ENCODE measurements around the gene KCTD15. TPM values are rescaled to one million over a fixed set of nuclear protein-coding genes. Genes with fewer than 3 reads are reported as not detected.

The KCTD15 gene, protein sequence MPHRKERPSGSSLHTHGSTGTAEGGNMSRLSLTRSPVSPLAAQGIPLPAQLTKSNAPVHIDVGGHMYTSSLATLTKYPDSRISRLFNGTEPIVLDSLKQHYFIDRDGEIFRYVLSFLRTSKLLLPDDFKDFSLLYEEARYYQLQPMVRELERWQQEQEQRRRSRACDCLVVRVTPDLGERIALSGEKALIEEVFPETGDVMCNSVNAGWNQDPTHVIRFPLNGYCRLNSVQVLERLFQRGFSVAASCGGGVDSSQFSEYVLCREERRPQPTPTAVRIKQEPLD
- 10 to 100 TPM in 3 of 4 donors, 1 to 10 TPM in 1; 6.7 to 51.0 (median 22.1) TPM for total RNA-seq

DNA sequence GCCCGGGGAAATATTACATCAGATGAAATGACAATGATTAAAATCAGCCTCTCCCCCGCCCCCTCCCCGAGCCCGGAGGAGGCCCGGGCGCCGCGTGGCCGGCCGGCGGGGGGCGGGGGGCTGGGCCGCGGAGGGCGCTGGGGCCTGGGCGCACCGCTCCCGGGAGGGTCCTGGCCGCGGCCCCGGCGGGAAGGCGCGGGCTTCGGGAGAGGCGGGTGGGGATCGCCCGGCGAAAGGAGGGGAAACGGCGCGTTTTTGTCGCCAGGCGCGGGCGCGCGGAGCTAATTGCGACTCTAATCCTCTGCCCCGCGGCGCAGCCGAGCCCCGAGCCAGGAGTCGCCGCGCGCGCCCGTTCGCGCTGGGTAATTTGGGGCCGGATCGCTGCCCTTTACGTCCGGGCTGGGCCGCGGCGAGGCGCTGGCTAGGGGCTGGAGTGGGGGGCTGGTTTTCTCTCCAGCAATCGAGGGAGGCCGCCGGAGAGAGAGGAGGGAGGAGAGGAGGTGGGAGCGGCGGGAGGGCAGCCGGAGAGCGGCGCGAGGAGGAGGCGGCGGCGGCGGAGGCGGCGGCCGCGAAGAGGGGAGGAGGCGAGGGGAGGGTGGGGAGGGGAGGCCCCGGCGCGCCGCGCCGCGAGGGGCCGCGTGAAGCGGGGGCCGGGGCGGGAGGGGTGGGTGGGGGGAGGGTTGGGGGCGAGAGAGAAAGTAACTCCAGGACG is at the start of gene KCTD15:
Gene KCTD15, plus strand, starts transcription at position 707 of the 712 bp plus-strand sequence. CDS start 3,585 bp downstream, outside the sequence.
- H3K9me3 ChIP-seq = no peaks in the 10 kb centered on the region
- TF ChIP-seq, protein P1, sequence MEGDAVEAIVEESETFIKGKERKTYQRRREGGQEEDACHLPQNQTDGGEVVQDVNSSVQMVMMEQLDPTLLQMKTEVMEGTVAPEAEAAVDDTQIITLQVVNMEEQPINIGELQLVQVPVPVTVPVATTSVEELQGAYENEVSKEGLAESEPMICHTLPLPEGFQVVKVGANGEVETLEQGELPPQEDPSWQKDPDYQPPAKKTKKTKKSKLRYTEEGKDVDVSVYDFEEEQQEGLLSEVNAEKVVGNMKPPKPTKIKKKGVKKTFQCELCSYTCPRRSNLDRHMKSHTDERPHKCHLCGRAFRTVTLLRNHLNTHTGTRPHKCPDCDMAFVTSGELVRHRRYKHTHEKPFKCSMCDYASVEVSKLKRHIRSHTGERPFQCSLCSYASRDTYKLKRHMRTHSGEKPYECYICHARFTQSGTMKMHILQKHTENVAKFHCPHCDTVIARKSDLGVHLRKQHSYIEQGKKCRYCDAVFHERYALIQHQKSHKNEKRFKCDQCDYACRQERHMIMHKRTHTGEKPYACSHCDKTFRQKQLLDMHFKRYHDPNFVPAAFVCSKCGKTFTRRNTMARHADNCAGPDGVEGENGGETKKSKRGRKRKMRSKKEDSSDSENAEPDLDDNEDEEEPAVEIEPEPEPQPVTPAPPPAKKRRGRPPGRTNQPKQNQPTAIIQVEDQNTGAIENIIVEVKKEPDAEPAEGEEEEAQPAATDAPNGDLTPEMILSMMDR (IDR thresholded peaks at IDR 0.05) = no peak
- TF ChIP-seq POLR2A (IDR thresholded peaks at IDR 0.05) (no peak), EP300 (IDR thresholded peaks at IDR 0.05) (no peak)
- no peak for DNase-seq (ENCODE audit: low spot score in 2 of 2)
- peaks cover 0 to 36% (median 8%) of the 10 kb centered on the region in 4 donors for H3K4me1 ChIP-seq
- H3K4me3 ChIP-seq = peak within 1 kb of the TSS; percentile 74 to 91 (median 80)
- H3K36me3 ChIP-seq = peaks cover 0 to 5% (median 0%) of the 10 kb centered on the region in 3 donors
- H3K27me3 ChIP-seq = no peaks in the 10 kb centered on the region
- peak within 1 kb of the TSS; percentile 86 to 97 (median 91) for H3K27ac ChIP-seq
- WGBS, 2 donors = 0% methylated on average over 28 to 75 of the region's 92 CpGs

DNA sequence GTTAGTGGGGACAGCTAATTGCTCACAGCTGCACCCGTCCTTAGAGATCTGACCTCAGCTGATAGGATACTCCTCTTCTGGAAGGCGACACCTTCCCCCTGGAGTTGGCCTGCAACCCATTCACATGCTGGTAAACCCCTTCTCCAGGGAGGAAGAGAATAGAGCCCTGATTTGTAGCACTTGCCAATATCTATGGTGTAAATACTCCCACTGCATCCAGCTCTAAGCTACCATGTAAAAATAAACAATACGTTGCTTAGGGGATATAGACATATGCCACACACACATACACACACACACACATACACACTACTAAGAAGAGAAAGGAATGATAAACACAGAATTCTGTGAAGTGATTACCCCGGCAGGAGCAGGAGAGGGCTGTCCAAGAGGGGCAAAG is 49.4 kb upstream of the KCTD15 start:
- H3K4me1 ChIP-seq = no peaks in the 10 kb centered on the region
- H3K27ac ChIP-seq = no peak overlapping the region
- TF ChIP-seq, protein P1 (IDR thresholded peaks at IDR 0.05) = no peak
- TF ChIP-seq POLR2A (IDR thresholded peaks at IDR 0.05) (no peak), EP300 (IDR thresholded peaks at IDR 0.05) (no peak)
- no peak for DNase-seq (ENCODE audit: low spot score in 2 of 2)
- no peaks in the 10 kb centered on the region for H3K27me3 ChIP-seq
- H3K36me3 ChIP-seq = no peaks in the 10 kb centered on the region
- no peak overlapping the region for H3K4me3 ChIP-seq
- H3K9me3 ChIP-seq = no peaks in the 10 kb centered on the region
- 38 to 66% methylated on average over 4 of the region's 4 CpGs for WGBS, 2 donors

DNA sequence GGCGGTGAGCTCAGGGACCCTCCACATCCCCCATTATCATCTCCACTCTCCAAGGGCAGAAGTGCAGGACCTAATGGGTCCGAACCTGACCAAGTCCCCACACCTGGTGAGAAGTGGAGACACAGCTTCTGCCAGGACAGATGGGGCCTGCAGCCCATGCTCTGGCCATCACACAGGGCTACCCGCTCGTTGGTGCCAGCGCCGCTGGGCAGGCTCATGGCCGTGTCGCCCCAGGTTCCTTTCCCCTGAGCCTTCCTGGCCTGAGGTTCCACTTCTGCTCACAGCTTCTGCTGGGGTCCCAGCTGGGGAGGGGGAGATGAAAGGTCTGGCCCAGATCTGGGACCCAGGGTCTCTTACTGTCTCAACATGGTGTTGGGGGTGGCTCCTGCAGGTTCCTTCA is 48.4 kb upstream of the KCTD15 start:
- WGBS, 2 donors = 87 to 90% methylated on average over 6 to 8 of the region's 8 CpGs
- no peak overlapping the region for H3K4me3 ChIP-seq
- TF ChIP-seq POLR2A (IDR thresholded peaks at IDR 0.05) (no peak), EP300 (IDR thresholded peaks at IDR 0.05) (no peak)
- TF ChIP-seq, protein P1 (IDR thresholded peaks at IDR 0.05) = no peak

DNA sequence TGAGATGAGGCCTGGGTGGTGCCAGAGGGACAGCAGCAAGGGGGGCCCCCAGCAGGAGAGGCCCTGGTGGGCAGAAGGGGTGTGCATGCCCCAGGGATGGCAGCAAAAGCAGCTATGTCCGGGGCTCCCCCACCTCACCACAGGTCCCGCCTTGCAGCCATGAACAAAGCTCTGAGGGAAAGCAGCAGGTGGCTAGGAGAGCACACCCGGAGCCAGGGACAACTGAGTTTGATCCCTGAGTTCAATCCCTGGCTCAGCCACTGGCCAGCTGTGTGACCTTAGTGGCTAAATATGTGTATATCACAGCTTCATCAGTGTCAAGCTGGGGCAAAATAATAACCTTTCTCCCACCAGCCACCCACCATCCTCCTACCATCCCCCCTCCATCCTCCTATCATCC is 47.7 kb upstream of the KCTD15 start:
- no peaks in the 10 kb centered on the region for H3K9me3 ChIP-seq
- TF ChIP-seq, protein P1 (IDR thresholded peaks at IDR 0.05) = no peak
- TF ChIP-seq POLR2A (IDR thresholded peaks at IDR 0.05) = no peak
- TF ChIP-seq EP300 (IDR thresholded peaks at IDR 0.05) = no peak
- no peak overlapping the region for H3K4me3 ChIP-seq
- H3K27me3 ChIP-seq = no peaks in the 10 kb centered on the region
- no peak overlapping the region for H3K27ac ChIP-seq
- no peaks in the 10 kb centered on the region for H3K36me3 ChIP-seq
- DNase-seq (ENCODE audit: low spot score in 2 of 2) = no peak
- no peaks in the 10 kb centered on the region for H3K4me1 ChIP-seq
- WGBS, 2 donors = 61% methylated on average over 2 of the region's 3 CpGs; no CpG with 5 or more reads in 1 of the 2 donors

More for the DNA sequence above, 48.4 kb upstream of the KCTD15 start:
- no peaks in the 10 kb centered on the region for H3K27me3 ChIP-seq
- no peaks in the 10 kb centered on the region for H3K9me3 ChIP-seq
- no peaks in the 10 kb centered on the region for H3K4me1 ChIP-seq
- no peak for DNase-seq (ENCODE audit: low spot score in 2 of 2)
- H3K27ac ChIP-seq = no peak overlapping the region
- H3K36me3 ChIP-seq = no peaks in the 10 kb centered on the region

DNA sequence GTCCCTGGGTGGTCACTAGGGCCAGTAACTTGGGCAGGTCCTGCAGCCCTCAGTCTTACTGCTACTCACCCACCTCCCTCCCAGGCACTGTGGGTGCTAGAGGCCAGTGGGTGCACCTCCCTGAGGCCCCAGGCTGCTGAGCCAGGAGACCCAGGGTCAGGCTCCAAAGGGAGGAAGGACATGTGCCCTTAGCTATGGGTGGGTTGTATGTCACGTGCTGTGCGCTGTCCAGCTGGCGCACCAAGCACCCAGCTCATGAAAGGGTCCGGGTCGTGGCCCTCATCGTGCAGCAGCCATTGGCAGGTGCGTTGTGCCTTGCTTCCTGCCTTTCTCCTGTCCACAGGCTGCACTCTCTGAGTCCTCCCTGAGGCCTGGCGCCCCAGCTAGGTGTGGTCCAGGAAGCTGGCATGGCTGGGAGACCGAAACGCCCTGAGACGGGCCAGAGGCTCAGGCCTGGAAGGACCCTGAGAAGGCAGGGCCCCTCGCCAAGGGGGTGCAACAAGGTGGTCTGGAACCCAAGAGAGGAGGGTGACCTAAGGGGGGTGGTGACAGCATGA is 47.0 kb upstream of the KCTD15 start:
- Histone ChIP-seq H3K9me3 (no peaks in the 10 kb centered on the region), H3K36me3 (no peaks in the 10 kb centered on the region), H3K4me1 (no peaks in the 10 kb centered on the region), H3K27ac (no peak overlapping the region), H3K4me3 (no peak overlapping the region), H3K27me3 (no peaks in the 10 kb centered on the region)
- 86 to 87% methylated on average over 12 of the region's 12 CpGs for WGBS, 2 donors
- DNase-seq (ENCODE audit: low spot score in 2 of 2) = no peak
- TF ChIP-seq POLR2A (IDR thresholded peaks at IDR 0.05) = no peak
- TF ChIP-seq EP300 (IDR thresholded peaks at IDR 0.05) = no peak
- TF ChIP-seq, protein P1 (IDR thresholded peaks at IDR 0.05) = no peak

All from tibial nerve (tissue), 4 donors.